ENCODE measurements around the gene ASPA.

GRCh38 chr17:3497101-3497500 lies 21.3 kb downstream of the ASPA start:
- TF ChIP-seq, protein P1, sequence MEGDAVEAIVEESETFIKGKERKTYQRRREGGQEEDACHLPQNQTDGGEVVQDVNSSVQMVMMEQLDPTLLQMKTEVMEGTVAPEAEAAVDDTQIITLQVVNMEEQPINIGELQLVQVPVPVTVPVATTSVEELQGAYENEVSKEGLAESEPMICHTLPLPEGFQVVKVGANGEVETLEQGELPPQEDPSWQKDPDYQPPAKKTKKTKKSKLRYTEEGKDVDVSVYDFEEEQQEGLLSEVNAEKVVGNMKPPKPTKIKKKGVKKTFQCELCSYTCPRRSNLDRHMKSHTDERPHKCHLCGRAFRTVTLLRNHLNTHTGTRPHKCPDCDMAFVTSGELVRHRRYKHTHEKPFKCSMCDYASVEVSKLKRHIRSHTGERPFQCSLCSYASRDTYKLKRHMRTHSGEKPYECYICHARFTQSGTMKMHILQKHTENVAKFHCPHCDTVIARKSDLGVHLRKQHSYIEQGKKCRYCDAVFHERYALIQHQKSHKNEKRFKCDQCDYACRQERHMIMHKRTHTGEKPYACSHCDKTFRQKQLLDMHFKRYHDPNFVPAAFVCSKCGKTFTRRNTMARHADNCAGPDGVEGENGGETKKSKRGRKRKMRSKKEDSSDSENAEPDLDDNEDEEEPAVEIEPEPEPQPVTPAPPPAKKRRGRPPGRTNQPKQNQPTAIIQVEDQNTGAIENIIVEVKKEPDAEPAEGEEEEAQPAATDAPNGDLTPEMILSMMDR (IDR thresholded peaks at IDR 0.05): no peak
- TF ChIP-seq POLR2A (IDR thresholded peaks at IDR 0.05; ENCODE audit: low read depth) (no peak), EP300 (IDR thresholded peaks at IDR 0.05) (no peak), POLR2AphosphoS5 (IDR thresholded peaks at IDR 0.05) (no peak)
